Body of pancreas (tissue), 4 donors: Measurements from ENCODE around the gene MCCC2. TPM values are rescaled to one million over a fixed set of nuclear protein-coding genes. Genes with fewer than 3 reads are reported as not detected.

Experiments used
- ATAC-seq: fragments of 150-250 bp; one replicate; pipeline ENCODE4 v1.9.1; 2016
- DNase-seq, 4 donors: peaks; one replicate each; pipeline ENCODE4 v3.0.0-alpha.2; 2019
- H3K27ac ChIP-seq, 4 donors: fragments of 200-600 bp; sonication (generic); 1 replicate in 3 of 4; 2 replicates in 1 of 4; pipeline versions ENCODE4 v1.5.1 to v1.6.1; 2016 to 2019; ENCODE audit warnings: mild to moderate bottlenecking in 1 of 4, mixed read lengths in 1 of 4, moderate library complexity in 1 of 4
- H3K27me3 ChIP-seq, 2 donors: fragments of 200-600 bp; sonication (generic); one replicate each; pipeline ENCODE4 v1.6.0; 2016; ENCODE audit warnings: mild to moderate bottlenecking in 1 of 2
- H3K36me3 ChIP-seq, 2 donors: fragments of 200-600 bp; sonication (generic); replicated peaks in 1 of 2; 2 replicates each; pipeline ENCODE4 v1.5.1; 2016; ENCODE audit warnings: low read depth in 2 of 2; ENCODE audit not compliant: insufficient read depth in 1 of 2
- H3K4me1 ChIP-seq: fragments of 200-600 bp; sonication (generic); one replicate; pipeline ENCODE4 v1.6.0; 2016
- H3K4me3 ChIP-seq, 2 donors: fragments of 200-600 bp; sonication (generic); 1 replicate in 1 of 2; 2 replicates in 1 of 2; pipeline ENCODE4 v1.5.1; 2016 to 2019
- H3K9me3 ChIP-seq, 3 donors: fragments of 200-600 bp; sonication (generic); 1 replicate in 2 of 3; 2 replicates in 1 of 3; pipeline ENCODE4 v1.5.1; 2016
- CTCF ChIP-seq, 7 experiments: fragments of 450-650 bp in 4 of 7; fragments of 200-600 bp in 3 of 7; sonication (generic) in 3 of 7; IDR thresholded peaks; one replicate each; pipeline ENCODE4 v1.5.1; 2016 to 2019; ENCODE audit warnings: antibody characterized with exemption in 7 of 7
- POLR2A ChIP-seq, 3 donors: fragments of 450-650 bp; IDR thresholded peaks; one replicate each; pipeline ENCODE4 v1.6.1; 2016; ENCODE audit warnings: antibody characterized with exemption in 3 of 3, mild to moderate bottlenecking in 2 of 3
- WGBS, 2 donors: methylation state at CpG; one replicate each; pipeline ENCODE4 v1.1.5; 2017; 5-methylcytosine and 5-hydroxymethylcytosine counted together
- intact Hi-C: fragments of 100-400 bp; cut with DNase I; formaldehyde crosslinking; loops from one replicate; pipeline ENCODE4 v1.15.1; 2023
- total RNA-seq, 2 donors: library from RNA; depleted of rRNA; stranded (reverse); fragments of >200 nt; gene quantifications; one replicate each; pipeline ENCODE4 v1.1.0, GENCODE V29; 2016

Gene MCCC2
- total RNA-seq, 2 donors from 2014 or later, result 22.8 to 31.0 TPM

- TF ChIP-seq CTCF (IDR thresholded peaks at IDR 0.05) (no peak), POLR2A (IDR thresholded peaks at IDR 0.05) (no peak)
- intact Hi-C loops, result no loop called here
- H3K27ac ChIP-seq, result no peak overlapping the region
- no peaks in the 10 kb centered on the region for H3K9me3 ChIP-seq
- WGBS, 2 donors, result 96 to 100% methylated on average over 2 of the region's 2 CpGs
- H3K4me3 ChIP-seq, result no peak overlapping the region
- H3K27me3 ChIP-seq, result no peaks in the 10 kb centered on the region
- H3K36me3 ChIP-seq, result peaks cover 0 to 4% of the 10 kb centered on the region in 2 donors
- H3K4me1 ChIP-seq, result no peaks in the 10 kb centered on the region
- ATAC-seq (no peak), DNase-seq (no peak)
Observed at GRCh38 chr5:71621741-71622140, 34.6 kb downstream of the MCCC2 start.

GRCh38 chr5:71623221-71623794 lies 36.2 kb downstream of the MCCC2 start:
- ATAC-seq (no peak), DNase-seq (no peak)
- H3K27me3 ChIP-seq, result no peaks in the 10 kb centered on the region
- 89 to 92% methylated on average over 10 of the region's 10 CpGs for WGBS, 2 donors
- H3K36me3 ChIP-seq, result peaks cover 0 to 4% of the 10 kb centered on the region in 2 donors
- no peaks in the 10 kb centered on the region for H3K4me1 ChIP-seq
- no peaks in the 10 kb centered on the region for H3K9me3 ChIP-seq
- no peak overlapping the region for H3K4me3 ChIP-seq
- intact Hi-C loops, result no loop called here
- H3K27ac ChIP-seq, result no peak overlapping the region
- TF ChIP-seq CTCF (IDR thresholded peaks at IDR 0.05), result no peak
- no peak for TF ChIP-seq POLR2A (IDR thresholded peaks at IDR 0.05)

GRCh38 chr5:71629950-71630349 lies 42.8 kb downstream of the MCCC2 start:
- peaks cover 0 to 4% of the 10 kb centered on the region in 2 donors for H3K36me3 ChIP-seq
- no peak overlapping the region for H3K4me3 ChIP-seq
- H3K4me1 ChIP-seq, result peaks cover 10% of the 10 kb centered on the region
- no peaks in the 10 kb centered on the region for H3K27me3 ChIP-seq
- 74 to 91% methylated on average over 6 of the region's 6 CpGs for WGBS, 2 donors
- TF ChIP-seq POLR2A (IDR thresholded peaks at IDR 0.05), result no peak
- DNase-seq, result no peak
- intact Hi-C loops, result no loop called here
- no peak overlapping the region for H3K27ac ChIP-seq
- ATAC-seq, result no peak
- no peaks in the 10 kb centered on the region for H3K9me3 ChIP-seq

DNA sequence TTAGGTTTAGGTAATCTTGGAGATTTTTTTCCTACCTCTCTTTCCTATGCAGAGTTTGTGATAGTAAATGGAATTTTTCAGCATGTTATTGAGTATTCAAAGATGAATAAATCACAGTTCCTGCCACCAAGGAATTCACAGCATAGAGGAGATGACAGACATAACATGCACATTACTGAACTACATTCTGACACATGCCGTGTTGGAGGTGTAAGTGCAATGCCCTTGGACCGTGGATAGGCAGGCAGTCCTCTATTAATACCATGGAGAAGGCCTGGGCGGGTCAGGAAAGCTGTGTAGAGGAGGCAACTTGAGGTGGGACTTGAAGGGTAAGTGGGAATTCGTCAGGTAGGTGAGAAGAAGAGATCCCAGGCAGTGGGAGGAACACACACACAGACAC lies 43.9 kb downstream of the MCCC2 start:
- Histone ChIP-seq H3K4me3 (no peak overlapping the region), H3K27me3 (no peaks in the 10 kb centered on the region), H3K4me1 (peaks cover 10% of the 10 kb centered on the region), H3K27ac (peak overlapping the region in 1 of 4 donors; percentile 34), H3K36me3 (peaks cover 0 to 4% of the 10 kb centered on the region in 2 donors), H3K9me3 (no peaks in the 10 kb centered on the region)
- ATAC-seq, result peak; percentile 50
- intact Hi-C loops, result no loop called here
- peak in 1 of 4 donors; percentile 16 for DNase-seq
- 68 to 86% methylated on average over 4 of the region's 4 CpGs for WGBS, 2 donors
- TF ChIP-seq POLR2A (IDR thresholded peaks at IDR 0.05), result no peak
- no peak for TF ChIP-seq CTCF (IDR thresholded peaks at IDR 0.05)

DNA sequence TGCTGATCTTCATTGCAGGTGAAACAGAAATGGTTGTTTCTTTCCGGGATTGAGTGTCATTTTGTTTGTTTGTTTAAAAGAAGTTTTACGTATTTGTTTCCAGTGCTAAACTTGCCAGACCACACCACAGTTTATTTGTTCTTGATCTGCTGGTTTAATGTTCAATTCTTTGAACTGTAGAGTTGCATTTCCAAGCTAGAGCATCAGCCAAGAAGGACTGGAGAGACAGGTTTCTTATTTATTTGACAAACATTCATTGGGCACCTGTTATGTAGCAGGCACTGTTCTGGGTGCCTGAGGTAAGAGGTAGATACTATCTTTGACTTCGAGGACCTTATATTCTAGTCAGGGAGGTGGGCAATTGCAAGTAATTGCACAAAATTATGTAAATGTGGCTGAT lies 45.0 kb downstream of the MCCC2 start:
- H3K36me3 ChIP-seq, result peaks cover 0 to 4% of the 10 kb centered on the region in 2 donors

More for the DNA sequence above, 45.0 kb downstream of the MCCC2 start:
- no peak for ATAC-seq
- Histone ChIP-seq H3K27me3 (no peaks in the 10 kb centered on the region), H3K4me3 (no peak overlapping the region), H3K4me1 (peaks cover 10% of the 10 kb centered on the region), H3K27ac (no peak overlapping the region), H3K9me3 (no peaks in the 10 kb centered on the region)
- no peak for DNase-seq
- WGBS, 2 donors, result 18 to 20% methylated on average over 3 of the region's 3 CpGs
- no peak for TF ChIP-seq POLR2A (IDR thresholded peaks at IDR 0.05)
- TF ChIP-seq CTCF (IDR thresholded peaks at IDR 0.05), result no peak
- intact Hi-C loops, result no loop called here
